Brain microvascular endothelial cell (primary cell): Measurements from ENCODE around the gene PDE4D.

ENCODE experiments used
- DNase-seq: peaks from one replicate; pipeline ENCODE4 v3.0.0-alpha.2; 2020
- H3K27ac ChIP-seq: fragments of 250-450 bp; sonication (Bioruptor Pico); 2 replicates; pipeline ENCODE4 v1.5.1; 2020; ENCODE audit warnings: mild to moderate bottlenecking, moderate library complexity
- H3K27me3 ChIP-seq: fragments of 250-450 bp; sonication (Bioruptor Pico); replicated peaks from 2 replicates; pipeline ENCODE4 v1.5.1; 2020; ENCODE audit warnings: mild to moderate bottlenecking
- H3K36me3 ChIP-seq: fragments of 250-450 bp; sonication (Bioruptor Pico); replicated peaks from 2 replicates; pipeline ENCODE4 v1.5.1; 2020; ENCODE audit warnings: mild to moderate bottlenecking
- H3K4me3 ChIP-seq: 2 replicates; pipeline ENCODE4 v1.5.1; 2011; ENCODE audit warnings: low read depth, mild to moderate bottlenecking, control low read depth, low read length, moderate library complexity
- in situ Hi-C: cut with HindIII; loops from 2 replicates; pipeline ENCODE4 v1.10.0; 2017; ENCODE audit warnings: low sequenced_read_pairs, low pct_ligation_motif_present
- TF ChIP-seq, protein P1 (sequence below): IDR thresholded peaks from 2 replicates; pipeline ENCODE4 v1.5.1; 2011; ENCODE audit warnings: low read depth, mild to moderate bottlenecking, moderate library complexity, low read length, control low read depth, inconsistent platforms; ENCODE audit errors: missing control alignments

PDE4D gene

GRCh38 chr5:59236448-59236847, 657.1 kb downstream of the PDE4D start:
- in situ Hi-C loops: no loop called here
- peak overlapping the region; percentile 73 for H3K27ac ChIP-seq
- no peak overlapping the region for H3K4me3 ChIP-seq
- DNase-seq: peak; percentile 32
- H3K36me3 ChIP-seq: no peaks in the 10 kb centered on the region
- no peaks in the 10 kb centered on the region for H3K27me3 ChIP-seq
- TF ChIP-seq, protein P1, sequence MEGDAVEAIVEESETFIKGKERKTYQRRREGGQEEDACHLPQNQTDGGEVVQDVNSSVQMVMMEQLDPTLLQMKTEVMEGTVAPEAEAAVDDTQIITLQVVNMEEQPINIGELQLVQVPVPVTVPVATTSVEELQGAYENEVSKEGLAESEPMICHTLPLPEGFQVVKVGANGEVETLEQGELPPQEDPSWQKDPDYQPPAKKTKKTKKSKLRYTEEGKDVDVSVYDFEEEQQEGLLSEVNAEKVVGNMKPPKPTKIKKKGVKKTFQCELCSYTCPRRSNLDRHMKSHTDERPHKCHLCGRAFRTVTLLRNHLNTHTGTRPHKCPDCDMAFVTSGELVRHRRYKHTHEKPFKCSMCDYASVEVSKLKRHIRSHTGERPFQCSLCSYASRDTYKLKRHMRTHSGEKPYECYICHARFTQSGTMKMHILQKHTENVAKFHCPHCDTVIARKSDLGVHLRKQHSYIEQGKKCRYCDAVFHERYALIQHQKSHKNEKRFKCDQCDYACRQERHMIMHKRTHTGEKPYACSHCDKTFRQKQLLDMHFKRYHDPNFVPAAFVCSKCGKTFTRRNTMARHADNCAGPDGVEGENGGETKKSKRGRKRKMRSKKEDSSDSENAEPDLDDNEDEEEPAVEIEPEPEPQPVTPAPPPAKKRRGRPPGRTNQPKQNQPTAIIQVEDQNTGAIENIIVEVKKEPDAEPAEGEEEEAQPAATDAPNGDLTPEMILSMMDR: no peak

GRCh38 chr5:59234236-59234635, 659.3 kb downstream of the PDE4D start:
- Histone ChIP-seq H3K4me3 (no peak overlapping the region), H3K27ac (no peak overlapping the region), H3K36me3 (no peaks in the 10 kb centered on the region), H3K27me3 (no peaks in the 10 kb centered on the region)
- TF ChIP-seq, protein P1: no peak
- no peak for DNase-seq
- in situ Hi-C loops: no loop called here

DNA sequence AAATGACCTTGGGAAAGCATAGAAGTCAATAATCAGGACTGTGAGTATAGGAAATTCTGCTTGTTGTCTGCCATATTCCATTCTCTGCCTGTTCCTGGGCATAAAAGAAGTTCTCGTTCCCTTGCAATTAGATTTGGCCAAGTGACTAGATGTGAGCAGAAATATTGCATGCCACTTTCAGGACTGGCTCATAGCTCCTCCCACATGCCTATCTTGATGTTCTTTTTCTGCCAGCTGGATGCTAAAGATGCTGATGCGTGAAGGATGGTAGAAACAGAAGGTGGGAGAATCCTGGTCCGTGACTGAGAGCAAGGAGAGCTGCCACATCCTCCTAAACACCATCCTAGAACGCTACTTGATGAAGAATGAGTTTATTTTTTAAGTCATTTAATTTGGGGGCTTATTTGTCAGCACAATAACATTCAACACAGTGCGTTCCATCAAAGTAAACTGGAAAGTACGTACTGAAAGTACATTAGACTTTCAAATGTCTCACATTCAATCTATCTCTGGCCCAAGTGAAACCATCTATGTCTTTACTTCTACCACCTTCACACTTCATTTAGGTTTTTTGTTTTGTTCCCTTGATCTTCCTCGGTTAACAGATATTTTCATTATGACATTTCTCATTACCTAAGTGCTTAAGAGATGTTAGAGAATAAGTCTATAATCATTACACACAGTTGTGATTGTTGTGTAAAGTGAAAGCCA, 662.1 kb downstream of the PDE4D start:
- no peak for DNase-seq
- in situ Hi-C loops: no loop called here
- H3K27ac ChIP-seq: no peak overlapping the region
- no peak overlapping the region for H3K4me3 ChIP-seq
- no peaks in the 10 kb centered on the region for H3K27me3 ChIP-seq
- H3K36me3 ChIP-seq: no peaks in the 10 kb centered on the region
- TF ChIP-seq, protein P1: no peak

DNA sequence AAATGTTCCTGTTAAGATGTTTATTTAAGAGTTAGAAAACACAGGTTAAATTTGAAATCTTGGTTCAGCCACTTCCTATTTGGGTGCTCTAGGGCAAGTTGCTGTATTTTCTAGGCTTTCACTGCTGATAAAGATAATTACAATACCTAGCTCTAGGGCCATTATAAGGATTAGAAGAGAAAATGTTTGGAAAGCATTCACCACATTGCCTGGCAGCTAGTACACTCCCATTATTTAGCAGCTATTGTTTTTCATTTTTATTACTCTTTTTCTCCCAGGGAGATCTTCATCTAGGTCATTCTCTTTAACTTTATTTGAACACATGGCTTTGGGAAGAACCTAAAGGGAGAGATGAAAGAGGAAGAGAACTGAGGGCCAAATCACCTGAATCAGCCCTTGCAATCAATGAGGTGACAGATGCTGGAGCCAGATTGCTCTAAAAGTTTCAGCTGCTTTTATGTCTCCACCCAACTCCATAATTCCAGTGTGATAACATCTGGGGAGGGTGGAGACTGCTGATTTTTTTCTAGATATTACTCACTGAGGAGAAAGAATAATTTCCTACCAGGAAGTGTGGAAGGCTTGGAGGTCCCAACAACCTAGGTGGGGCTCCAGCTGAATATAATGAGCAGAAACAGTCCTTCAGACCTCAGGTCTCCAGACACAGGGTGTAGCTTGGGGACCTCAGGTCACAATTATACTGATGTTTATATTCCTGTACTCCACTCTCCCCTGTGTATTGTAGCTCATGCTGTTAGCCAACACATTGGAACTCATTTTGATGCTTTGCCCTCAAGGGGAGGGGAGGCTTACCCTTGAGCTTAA, 670.6 kb downstream of the PDE4D start:
- TF ChIP-seq, protein P1: no peak
- Histone ChIP-seq H3K27ac (no peak overlapping the region), H3K4me3 (no peak overlapping the region), H3K36me3 (no peaks in the 10 kb centered on the region), H3K27me3 (no peaks in the 10 kb centered on the region)
- DNase-seq: no peak
- in situ Hi-C loops: no loop called here

GRCh38 chr5:59221769-59222168, 671.8 kb downstream of the PDE4D start:
- in situ Hi-C loops: no loop called here
- no peak overlapping the region for H3K27ac ChIP-seq
- no peaks in the 10 kb centered on the region for H3K36me3 ChIP-seq
- no peak overlapping the region for H3K4me3 ChIP-seq
- no peak for DNase-seq
- TF ChIP-seq, protein P1: peak; percentile 24
- H3K27me3 ChIP-seq: no peaks in the 10 kb centered on the region
